ENCODE measurements around the gene PLEKHG5. TPM values are rescaled to one million over a fixed set of nuclear protein-coding genes. Genes with fewer than 3 reads are reported as not detected.
"Not testable (repeated sequence)": the region's sequence is repeated elsewhere in the genome, so short reads cannot be mapped to it uniquely, and the experiment has no call there.

PLEKHG5 gene
- total RNA-seq, 1 donor from 2014 or later: 18.5 TPM

- DNase-seq (ENCODE audit: low spot score): no peak
Measured at GRCh38 chr1:6496890-6497214, 5.4 kb upstream of the PLEKHG5 start.

- DNase-seq (ENCODE audit: low spot score): no peak
Measured at GRCh38 chr1:6496365-6496721, 4.9 kb upstream of the PLEKHG5 start.

DNA sequence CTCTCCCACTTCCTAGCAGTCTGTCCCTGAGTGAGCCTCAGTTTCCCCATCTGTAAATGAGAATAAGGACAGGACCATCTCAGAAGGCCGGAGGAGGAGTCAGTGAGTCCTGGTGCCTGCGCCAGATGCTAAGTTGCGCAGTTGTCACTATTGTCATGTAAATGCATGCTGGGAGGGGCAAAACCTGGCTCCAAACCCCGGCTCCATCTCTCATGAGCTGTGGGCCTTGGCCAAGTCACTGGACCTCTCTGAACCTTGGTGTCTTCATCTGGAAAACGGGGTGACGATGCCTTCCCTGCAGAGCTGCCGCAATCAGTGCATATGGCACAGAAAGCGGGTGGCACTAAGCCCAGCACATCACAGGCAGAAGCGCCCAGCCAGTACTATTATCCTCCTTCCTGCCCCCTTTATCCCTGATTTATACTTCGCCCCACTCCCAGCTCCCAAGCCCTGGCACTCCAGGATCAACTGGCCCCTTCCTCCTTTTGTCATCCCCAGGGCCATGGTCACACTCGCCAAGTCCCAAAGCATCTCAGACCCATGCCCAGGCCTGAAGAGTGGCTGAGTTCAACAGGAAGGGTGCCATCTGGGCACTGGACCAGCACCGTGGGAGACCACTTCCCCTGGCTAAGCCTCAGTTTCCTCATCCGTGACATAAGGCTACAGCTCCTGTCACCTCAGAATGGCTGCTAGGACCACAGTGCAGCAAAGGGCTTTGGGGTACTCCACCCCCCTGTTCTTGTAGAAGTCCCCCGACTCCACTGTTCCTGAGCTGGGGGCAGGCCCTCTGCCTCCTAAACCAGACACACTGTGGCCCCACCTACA, 4.3 kb upstream of the PLEKHG5 start:
- no peak for DNase-seq (ENCODE audit: low spot score)

DNA sequence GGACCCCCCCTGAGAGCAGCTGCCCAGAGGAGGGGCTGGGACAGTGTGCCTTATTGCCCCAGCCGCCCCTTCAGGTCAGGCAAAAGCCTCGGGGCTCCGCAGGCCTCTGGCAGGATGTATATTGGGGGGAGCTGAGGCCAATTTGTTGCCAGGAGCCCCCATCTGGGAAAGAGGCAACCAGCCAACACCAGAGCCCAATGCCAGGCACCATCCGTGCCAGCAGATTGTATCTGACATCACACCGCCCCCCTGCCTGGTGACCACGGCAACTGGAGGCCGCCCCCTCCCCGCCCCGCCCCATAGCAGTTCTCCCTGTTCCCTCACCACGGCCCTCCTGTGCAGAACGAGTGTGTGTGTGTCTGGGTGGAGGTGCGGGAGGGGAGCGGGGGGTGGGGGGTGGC, 3.6 kb upstream of the PLEKHG5 start:
- no peak for DNase-seq (ENCODE audit: low spot score)

DNA sequence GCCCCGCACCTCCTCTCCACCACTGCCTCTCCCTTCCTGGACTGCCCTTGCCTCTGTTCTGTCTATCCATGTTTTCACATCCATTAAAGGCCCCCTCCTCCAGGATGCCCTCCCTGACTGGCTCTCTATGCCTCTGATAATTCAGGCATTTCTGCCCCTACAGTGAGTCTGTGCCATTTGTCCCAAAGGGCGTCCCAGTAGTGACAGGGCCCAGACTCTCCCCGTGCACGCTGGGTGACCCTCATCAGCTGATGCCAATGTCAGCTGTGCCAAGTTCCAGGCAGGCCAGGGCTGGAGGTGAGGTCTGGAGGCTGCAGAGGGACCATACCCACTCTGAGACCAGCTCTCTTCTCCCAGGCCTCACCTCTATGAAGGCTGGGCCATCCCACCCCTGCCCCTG, 3.2 kb upstream of the PLEKHG5 start:
- no peak for DNase-seq (ENCODE audit: low spot score)

- DNase-seq (ENCODE audit: low spot score): not testable (repeated sequence)
Measured at GRCh38 chr1:6493834-6494223, 2.4 kb upstream of the PLEKHG5 start.

- DNase-seq (ENCODE audit: low spot score): no peak
Measured at GRCh38 chr1:6491966-6492365, 499 bp upstream of the PLEKHG5 start.

DNA sequence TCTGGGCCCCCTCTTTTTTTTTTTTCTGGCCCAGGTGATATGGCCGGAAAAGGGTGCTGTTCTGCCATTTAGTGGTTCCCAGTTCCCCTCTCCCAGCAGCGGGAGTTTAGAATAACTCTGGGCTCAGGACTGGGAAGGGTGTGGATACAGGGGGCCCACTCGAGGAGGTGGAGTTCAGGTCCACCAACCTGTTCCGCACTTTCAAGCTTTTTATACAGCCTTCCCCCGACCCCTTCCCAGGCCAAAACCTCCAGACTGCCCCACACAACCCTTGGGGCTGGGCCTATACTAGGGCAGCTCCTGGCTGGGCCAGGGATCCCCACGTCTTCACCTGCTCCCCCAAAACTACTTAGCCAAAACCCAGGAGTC, 402 bp downstream of the PLEKHG5 start:
- DNase-seq (ENCODE audit: low spot score): no peak

DNA sequence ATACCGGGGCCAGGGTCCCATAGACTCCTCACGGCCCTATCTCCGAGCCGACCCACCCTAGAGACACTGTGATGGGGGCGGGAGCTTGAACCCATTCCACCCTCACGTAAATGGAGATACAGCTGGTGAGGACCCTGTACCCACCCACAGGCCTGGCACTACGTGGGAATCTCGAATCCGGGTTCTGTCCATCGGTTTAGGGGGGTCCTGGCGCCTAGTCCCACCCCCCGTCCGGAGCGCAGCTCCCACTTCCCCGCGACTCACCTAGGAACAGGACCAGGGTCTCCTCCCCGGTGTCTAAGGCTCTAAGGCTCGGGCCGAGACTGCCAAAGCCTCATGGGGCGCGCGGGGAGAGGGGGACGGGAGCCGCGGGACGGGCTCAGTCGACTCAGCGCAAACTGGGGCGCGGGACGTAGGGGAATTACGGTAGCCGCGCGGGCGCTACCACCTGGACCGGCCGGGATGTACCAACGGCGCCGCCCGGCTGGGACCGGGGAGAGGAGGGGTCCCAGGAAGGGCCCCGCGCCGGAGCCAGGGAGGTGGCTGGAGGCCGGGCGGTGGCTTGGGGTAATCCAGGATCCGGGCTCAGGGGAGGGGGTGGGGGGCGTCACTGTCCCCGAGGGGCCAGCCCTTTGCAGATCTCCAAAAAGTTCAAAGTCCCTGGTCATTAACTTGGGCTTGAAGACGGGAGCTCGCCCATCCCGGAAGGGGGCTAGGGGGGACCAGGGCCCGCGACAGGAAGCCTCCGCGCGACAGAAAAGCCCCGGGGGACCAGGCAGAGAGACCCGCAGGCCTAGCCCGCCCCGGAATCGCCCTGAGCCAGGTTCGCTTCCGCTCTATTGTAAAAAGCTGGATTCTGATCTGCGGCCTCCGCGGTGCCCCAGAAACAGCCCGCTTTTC, 1.0 kb downstream of the PLEKHG5 start:
- DNase-seq (ENCODE audit: low spot score): peak; percentile 66

GRCh38 chr1:6489799-6490180, 1.7 kb downstream of the PLEKHG5 start:
- DNase-seq (ENCODE audit: low spot score): peak; percentile 68

GRCh38 chr1:6489383-6489765, 2.1 kb downstream of the PLEKHG5 start:
- no peak for DNase-seq (ENCODE audit: low spot score)

DNA sequence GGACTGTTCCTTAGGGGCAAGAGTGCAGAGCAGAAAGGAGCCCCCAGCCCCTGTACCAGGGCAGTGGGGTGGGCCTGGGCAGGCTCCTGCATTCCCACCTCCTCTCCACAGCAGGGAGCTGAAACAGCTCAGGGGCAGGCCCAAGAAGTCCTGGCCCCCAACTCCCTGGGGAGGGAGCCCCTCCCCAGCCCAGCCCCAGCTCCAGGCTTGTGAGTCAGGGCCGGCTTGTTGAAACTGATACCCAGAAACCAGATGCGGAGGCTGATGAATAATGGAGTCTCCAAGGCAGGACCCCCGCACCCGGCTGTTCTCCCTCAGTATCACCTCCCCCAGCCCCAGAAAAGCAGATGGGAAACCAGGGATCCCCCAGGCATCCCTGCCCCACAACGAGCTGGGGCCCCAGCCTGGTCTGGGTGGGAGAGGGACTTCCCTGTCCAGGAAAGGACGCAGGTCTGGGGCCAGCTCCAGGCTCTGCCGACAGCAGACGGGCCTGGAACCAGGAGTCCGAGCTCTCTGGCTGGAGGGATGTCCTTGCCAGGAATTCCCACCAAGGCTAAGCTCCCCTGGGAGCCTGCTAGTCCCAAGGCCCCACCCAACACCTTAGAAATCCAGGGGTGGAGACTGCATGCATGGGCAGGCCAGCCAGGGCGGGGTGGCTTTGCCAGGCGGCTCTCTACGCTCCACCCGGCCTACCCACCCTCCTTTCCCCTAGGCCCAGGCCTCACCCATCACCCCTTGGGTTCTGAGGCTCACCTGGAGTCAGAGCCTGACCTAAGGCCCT, 2.7 kb downstream of the PLEKHG5 start:
- DNase-seq (ENCODE audit: low spot score): no peak

DNA sequence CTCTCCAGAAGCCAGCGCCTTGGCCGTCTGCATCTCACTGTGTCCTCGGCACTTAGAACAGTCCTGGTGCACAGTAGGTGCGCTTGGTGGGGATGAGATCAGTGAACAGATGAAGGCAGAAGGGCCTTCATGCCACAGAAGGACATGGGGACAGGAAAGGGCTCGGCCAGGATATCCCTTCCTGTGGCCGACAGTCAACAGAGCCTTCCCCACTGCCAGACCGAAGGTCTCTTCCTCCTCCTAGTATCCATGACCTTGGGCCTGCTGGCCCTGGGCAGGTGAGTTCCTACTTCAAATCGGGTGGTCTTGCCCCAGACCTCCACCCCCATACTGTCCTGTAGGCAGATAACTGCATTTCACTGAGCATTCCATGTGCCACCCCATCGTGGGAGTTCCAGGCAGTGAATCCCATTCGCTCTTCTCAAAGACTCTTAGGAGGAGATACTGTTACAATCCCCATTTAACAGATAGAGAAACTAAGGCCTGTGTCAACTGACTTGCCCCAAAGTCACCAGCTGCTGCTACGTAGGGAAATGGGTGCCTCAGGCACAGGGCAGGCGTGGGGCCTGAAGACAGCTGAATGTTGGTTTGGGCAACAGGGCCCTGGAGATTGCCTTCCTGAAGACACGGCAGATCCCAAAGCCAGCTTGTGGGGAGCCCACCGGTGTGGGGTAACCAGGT, 3.5 kb downstream of the PLEKHG5 start:
- no peak for DNase-seq (ENCODE audit: low spot score)

GRCh38 chr1:6486433-6487011, 4.9 kb downstream of the PLEKHG5 start:
- DNase-seq (ENCODE audit: low spot score): peak; percentile 85

GRCh38 chr1:6485168-6486101, 6.0 kb downstream of the PLEKHG5 start:
- DNase-seq (ENCODE audit: low spot score): no peak

- no peak for DNase-seq (ENCODE audit: low spot score)
Measured at GRCh38 chr1:6484826-6485167, 6.7 kb downstream of the PLEKHG5 start.

GRCh38 chr1:6483761-6484117, 7.7 kb downstream of the PLEKHG5 start:
- no peak for DNase-seq (ENCODE audit: low spot score)

- peak; percentile 54 for DNase-seq (ENCODE audit: low spot score)
Measured at GRCh38 chr1:6483017-6483760, 8.3 kb downstream of the PLEKHG5 start.

- DNase-seq (ENCODE audit: low spot score): no peak
Measured at GRCh38 chr1:6481820-6482219, 9.6 kb downstream of the PLEKHG5 start.
